ENCODE results near the gene E2F1. TPM values are rescaled to one million over a fixed set of nuclear protein-coding genes. Genes with fewer than 3 reads are reported as not detected.

E2F1 gene
- 10 to 100 TPM in 7 of 12 donors, 1 to 10 TPM in 4, not detected in 1; 7.5 to 22.4 (median 11.0) TPM for polyA plus RNA-seq (ENCODE audit: insufficient read length in 12 of 12)
- long read RNA-seq, donor 1, partial matches to known transcripts: 0 of 1 reads
- long read RNA-seq, donor 1, other reads (novel, unspliced or antisense): 0 of 1 reads
- long read RNA-seq, donor 2, partial matches to known transcripts: 0 of 4 reads
- long read RNA-seq, donor 2, other reads (novel, unspliced or antisense): 0 of 4 reads
- long read RNA-seq, donor 3: 0 reads
- long read RNA-seq, donor 4: 0 reads
- long read RNA-seq, donor 5, partial matches to known transcripts: 0 of 3 reads
- long read RNA-seq, donor 5, other reads (novel, unspliced or antisense): 0 of 3 reads
- long read RNA-seq, donor 6, partial matches to known transcripts: 0 of 2 reads
- long read RNA-seq, donor 6, other reads (novel, unspliced or antisense): 0 of 2 reads
- long read RNA-seq, donor 7, partial matches to known transcripts: 0 of 1 reads
- long read RNA-seq, donor 7, other reads (novel, unspliced or antisense): 0 of 1 reads
- long read RNA-seq, donor 8, partial matches to known transcripts: 0 of 2 reads
- long read RNA-seq, donor 8, other reads (novel, unspliced or antisense): 0 of 2 reads
- long read RNA-seq, donor 9, partial matches to known transcripts: 0 of 2 reads
- long read RNA-seq, donor 9, other reads (novel, unspliced or antisense): 0 of 2 reads
- long read RNA-seq, donor 10, partial matches to known transcripts: 0 of 2 reads
- long read RNA-seq, donor 10, other reads (novel, unspliced or antisense): 0 of 2 reads
- long read RNA-seq, donor 11, partial matches to known transcripts: 0 of 3 reads
- long read RNA-seq, donor 11, other reads (novel, unspliced or antisense): 0 of 3 reads

- DNase-seq: peak; percentile 92
These were observed at the start of gene E2F1 for GRCh38 chr20:33686100-33686983. E2F1 (minus strand) TSS chr20:33686385; CDS start chr20:33686264, 121 bp downstream.

GRCh38 chr20:33733654-33734576, 47.7 kb upstream of the E2F1 start:
- no peak for DNase-seq

GRCh38 chr20:33732166-33732970, 46.2 kb upstream of the E2F1 start:
- peak; percentile 85 for DNase-seq

- DNase-seq: no peak
These were observed 45.5 kb upstream of the E2F1 start, which contains the start of gene ZNF341 for GRCh38 chr20:33731693-33732165. ZNF341 (plus strand) TSS chr20:33731996; CDS start chr20:33732022, 26 bp downstream.

GRCh38 chr20:33730946-33731692, 44.9 kb upstream of the E2F1 start:
- no peak for DNase-seq

- DNase-seq: no peak
These were observed 42.9 kb upstream of the E2F1 start for GRCh38 chr20:33729101-33729500.

GRCh38 chr20:33728463-33728862, 42.3 kb upstream of the E2F1 start:
- DNase-seq: no peak

GRCh38 chr20:33727806-33728205, 41.6 kb upstream of the E2F1 start:
- no peak for DNase-seq

- DNase-seq: no peak
These were observed 40.9 kb upstream of the E2F1 start for GRCh38 chr20:33727115-33727479.

GRCh38 chr20:33725607-33726264, 39.6 kb upstream of the E2F1 start:
- DNase-seq: no peak

- DNase-seq: no peak
These were observed 38.4 kb upstream of the E2F1 start for GRCh38 chr20:33724439-33725094.

- DNase-seq: no peak
These were observed 35.4 kb upstream of the E2F1 start for GRCh38 chr20:33721391-33722140.

GRCh38 chr20:33719989-33720709, 34.0 kb upstream of the E2F1 start, which contains the start of gene PXMP4:
PXMP4 (minus strand) TSS chr20:33720310; CDS start chr20:33720207, 103 bp downstream.
- peak; percentile 98 for DNase-seq

GRCh38 chr20:33719277-33719988, 33.2 kb upstream of the E2F1 start:
- no peak for DNase-seq

GRCh38 chr20:33716498-33716897, 30.3 kb upstream of the E2F1 start:
- no peak for DNase-seq
